RWPE2 (cell line): Measurements from ENCODE around the gene MAJIN.

Experiments used
- ATAC-seq: fragments of 200-7000 bp; cut with Tn5 transposase; 3 replicates; pipeline ENCODE4 v1.9.1; 2021; ENCODE audit warnings: low read depth
- DNase-seq: peaks from one replicate; pipeline ENCODE4 v3.0.0-alpha.2; 2020; ENCODE audit warnings: low spot score
- H3K27ac ChIP-seq: fragments of 450-650 bp; 2 replicates; pipeline ENCODE4 v1.5.1; 2017; ENCODE audit warnings: mild to moderate bottlenecking; ENCODE audit not compliant: poor library complexity, severe bottlenecking
- H3K27me3 ChIP-seq: fragments of 250-450 bp; sonication (Bioruptor Pico); 2 replicates; pipeline ENCODE4 v1.5.1; 2021; ENCODE audit warnings: mild to moderate bottlenecking, moderate library complexity; ENCODE audit not compliant: insufficient read depth, poor library complexity, severe bottlenecking
- H3K36me3 ChIP-seq: fragments of 250-450 bp; sonication (Bioruptor Pico); 2 replicates; pipeline ENCODE4 v1.5.1; 2020; ENCODE audit warnings: low read depth, mild to moderate bottlenecking, moderate library complexity
- H3K4me1 ChIP-seq: fragments of 250-450 bp; sonication (Bioruptor Pico); 2 replicates; pipeline ENCODE4 v1.5.1; 2021; ENCODE audit warnings: mild to moderate bottlenecking, moderate library complexity; ENCODE audit not compliant: insufficient read depth, poor library complexity, severe bottlenecking
- H3K4me3 ChIP-seq: fragments of 250-450 bp; sonication (Bioruptor Pico); 2 replicates; pipeline ENCODE4 v1.5.1; 2021; ENCODE audit warnings: mild to moderate bottlenecking, moderate library complexity; ENCODE audit not compliant: severe bottlenecking
- H3K9me3 ChIP-seq: fragments of 250-450 bp; sonication (Bioruptor Pico); 2 replicates; pipeline ENCODE4 v1.5.1; 2021; ENCODE audit warnings: mild to moderate bottlenecking, moderate library complexity; ENCODE audit not compliant: severe bottlenecking
- CTCF ChIP-seq: fragments of 450-650 bp; IDR thresholded peaks from one replicate; pipeline ENCODE4 v1.5.1; 2017; ENCODE audit warnings: mild to moderate bottlenecking, moderate library complexity; ENCODE audit not compliant: poor library complexity, severe bottlenecking

Gene MAJIN

GRCh38 chr11:64999478-64999877 lies 27.6 kb upstream of the MAJIN start:
- DNase-seq (no peak), ATAC-seq (no peak)
- Histone ChIP-seq H3K36me3 (no peaks in the 10 kb centered on the region), H3K4me1 (no peaks in the 10 kb centered on the region), H3K4me3 (no peak overlapping the region), H3K27ac (no peak overlapping the region), H3K9me3 (no peaks in the 10 kb centered on the region), H3K27me3 (no peaks in the 10 kb centered on the region)
- no peak for TF ChIP-seq CTCF

GRCh38 chr11:64998690-64999431 lies 27.0 kb upstream of the MAJIN start:
- no peak for ATAC-seq
- Histone ChIP-seq H3K27me3 (no peaks in the 10 kb centered on the region), H3K4me3 (no peak overlapping the region), H3K27ac (no peak overlapping the region), H3K9me3 (no peaks in the 10 kb centered on the region), H3K36me3 (no peaks in the 10 kb centered on the region), H3K4me1 (no peaks in the 10 kb centered on the region)
- DNase-seq, result no peak
- TF ChIP-seq CTCF, result no peak

- Histone ChIP-seq H3K27ac (no peak overlapping the region), H3K4me3 (no peak overlapping the region), H3K27me3 (no peaks in the 10 kb centered on the region), H3K9me3 (no peaks in the 10 kb centered on the region), H3K36me3 (no peaks in the 10 kb centered on the region), H3K4me1 (no peaks in the 10 kb centered on the region)
- no peak for TF ChIP-seq CTCF
- ATAC-seq (no peak), DNase-seq (no peak)
Observed at GRCh38 chr11:64998141-64998540, 26.2 kb upstream of the MAJIN start.

- Histone ChIP-seq H3K4me3 (no peak within 1 kb of the TSS), H3K9me3 (no peaks in the 10 kb centered on the region), H3K27me3 (no peaks in the 10 kb centered on the region), H3K27ac (peak within 1 kb of the TSS; percentile 9), H3K4me1 (no peaks in the 10 kb centered on the region), H3K36me3 (no peaks in the 10 kb centered on the region)
- ATAC-seq (peak; percentile 83), DNase-seq (no peak)
- peak; percentile 70 for TF ChIP-seq CTCF
Observed at GRCh38 chr11:64996710-64997380, 24.9 kb upstream of the MAJIN start, which contains the start of gene BATF2. Gene BATF2, minus strand, starts transcription at chr11:64996971. Its CDS starts 57 bp downstream, at chr11:64996914.

- Histone ChIP-seq H3K4me3 (no peak overlapping the region), H3K36me3 (no peaks in the 10 kb centered on the region), H3K27me3 (no peaks in the 10 kb centered on the region), H3K27ac (peak overlapping the region; percentile 9), H3K4me1 (no peaks in the 10 kb centered on the region), H3K9me3 (no peaks in the 10 kb centered on the region)
- ATAC-seq, result no peak
- no peak for DNase-seq
- no peak for TF ChIP-seq CTCF
Observed at GRCh38 chr11:64996327-64996709, 24.4 kb upstream of the MAJIN start.
